22Rv1 (cell line): ENCODE measurements around the gene POP4.

Experiments
- CTCF ChIP-seq: fragments of 450-650 bp; IDR thresholded peaks from 2 replicates; pipeline ENCODE4 v1.5.1; 2017; ENCODE audit warnings: mild to moderate bottlenecking
- ZFX ChIP-seq: fragments of 450-650 bp; IDR thresholded peaks from 2 replicates; pipeline ENCODE4 v1.6.1; 2017; ENCODE audit warnings: antibody characterized with exemption, borderline replicate concordance

- no peak for TF ChIP-seq CTCF
- TF ChIP-seq ZFX: no peak
Measured at GRCh38 chr19:29616541-29616940, 10.5 kb downstream of the POP4 start.
